NCI-H1436 (cell line): Measurements from ENCODE around the gene UPF1.
"Not testable (repeated sequence)": the region's sequence is repeated elsewhere in the genome, so short reads cannot be mapped to it uniquely, and the experiment has no call there.

Source experiments
- DNase-seq: peaks from one replicate; lab custom pipeline; 2025; lab: John Stamatoyannopoulos, UW

The UPF1 gene

DNA sequence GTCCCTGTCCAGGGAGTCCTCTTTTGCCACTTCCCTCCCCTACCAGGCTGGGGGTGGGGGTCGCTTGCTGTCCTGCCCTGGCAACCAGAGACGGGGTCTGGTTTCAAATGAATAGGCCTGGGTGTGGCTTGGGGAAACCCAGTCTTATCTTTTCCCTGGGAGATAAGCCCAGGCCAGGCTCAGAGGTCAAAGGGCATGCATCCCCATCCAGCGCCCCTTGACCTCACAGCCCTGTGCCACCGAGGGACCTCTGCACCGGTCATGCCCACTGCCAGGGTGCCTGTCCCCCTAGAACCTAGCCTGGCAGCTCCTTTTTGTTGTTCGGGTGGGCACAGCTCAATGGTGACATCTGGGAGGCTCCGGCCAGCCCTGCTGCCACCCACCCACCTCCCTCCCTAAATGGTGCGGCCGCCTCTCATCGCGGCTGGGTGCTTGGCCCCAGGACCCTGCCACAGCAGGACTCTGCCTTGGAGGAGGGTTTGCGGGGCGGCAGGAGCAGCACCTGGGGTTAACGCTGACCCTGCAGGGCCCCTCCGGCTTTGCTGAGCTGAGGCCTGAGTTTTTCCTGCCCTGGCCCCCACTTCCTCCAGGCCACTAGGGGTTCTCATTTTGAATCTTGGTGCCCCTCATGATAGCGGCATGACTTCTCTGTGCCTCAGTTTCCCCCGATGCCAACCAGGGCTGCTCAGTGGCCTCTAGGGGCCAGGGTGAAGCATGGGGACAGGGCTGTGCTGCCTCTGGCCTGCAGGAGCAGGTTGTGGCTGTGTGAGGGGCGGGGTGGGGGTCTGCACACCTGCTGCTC, 67.0 kb downstream of the UPF1 start:
- no peak for DNase-seq

DNA sequence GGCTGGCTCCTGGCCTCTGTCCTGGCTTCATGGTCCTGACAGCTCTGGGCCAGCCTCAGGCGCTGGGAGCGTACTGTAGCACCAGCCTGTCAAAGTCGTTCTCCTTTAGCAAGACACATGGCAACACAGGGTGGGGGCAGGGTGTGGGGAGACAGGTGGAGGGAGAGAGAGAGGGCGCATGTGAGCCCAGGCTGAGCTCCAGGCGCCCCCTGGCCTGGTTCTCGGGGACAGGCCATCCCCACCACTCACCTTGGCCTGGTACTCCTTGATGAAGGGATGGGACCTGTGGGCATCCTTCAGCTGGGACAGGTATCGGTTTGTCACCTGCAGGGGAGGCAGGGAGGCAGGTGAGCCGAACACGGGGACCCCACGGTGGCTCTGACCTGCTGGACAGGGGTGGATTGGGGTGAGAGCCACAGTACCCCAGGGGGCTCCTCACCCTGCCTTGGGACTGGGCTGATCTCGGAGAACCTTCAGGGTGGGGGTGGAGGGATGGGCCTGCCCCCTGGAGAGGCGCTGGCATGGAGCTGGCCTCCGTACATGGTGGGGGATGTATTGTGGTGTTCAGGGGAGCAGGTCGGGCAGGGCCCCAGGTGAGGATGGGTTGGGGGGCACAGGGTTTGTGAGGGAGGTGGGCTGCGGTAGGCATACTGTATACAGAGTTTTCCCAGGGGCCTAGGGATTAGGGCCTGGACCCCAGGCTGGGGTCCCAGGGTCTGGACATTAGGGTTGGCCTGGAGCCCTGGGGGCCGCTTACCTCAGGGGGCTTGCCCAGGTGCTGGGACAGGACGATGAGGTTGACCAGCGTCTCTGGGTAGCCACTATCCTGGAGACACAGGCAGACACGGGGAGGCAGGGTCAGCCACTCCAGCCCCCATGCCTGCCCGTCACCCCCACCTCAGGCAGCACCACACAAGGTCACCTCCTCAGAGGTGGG, 68.1 kb downstream of the UPF1 start:
- no peak for DNase-seq

DNA sequence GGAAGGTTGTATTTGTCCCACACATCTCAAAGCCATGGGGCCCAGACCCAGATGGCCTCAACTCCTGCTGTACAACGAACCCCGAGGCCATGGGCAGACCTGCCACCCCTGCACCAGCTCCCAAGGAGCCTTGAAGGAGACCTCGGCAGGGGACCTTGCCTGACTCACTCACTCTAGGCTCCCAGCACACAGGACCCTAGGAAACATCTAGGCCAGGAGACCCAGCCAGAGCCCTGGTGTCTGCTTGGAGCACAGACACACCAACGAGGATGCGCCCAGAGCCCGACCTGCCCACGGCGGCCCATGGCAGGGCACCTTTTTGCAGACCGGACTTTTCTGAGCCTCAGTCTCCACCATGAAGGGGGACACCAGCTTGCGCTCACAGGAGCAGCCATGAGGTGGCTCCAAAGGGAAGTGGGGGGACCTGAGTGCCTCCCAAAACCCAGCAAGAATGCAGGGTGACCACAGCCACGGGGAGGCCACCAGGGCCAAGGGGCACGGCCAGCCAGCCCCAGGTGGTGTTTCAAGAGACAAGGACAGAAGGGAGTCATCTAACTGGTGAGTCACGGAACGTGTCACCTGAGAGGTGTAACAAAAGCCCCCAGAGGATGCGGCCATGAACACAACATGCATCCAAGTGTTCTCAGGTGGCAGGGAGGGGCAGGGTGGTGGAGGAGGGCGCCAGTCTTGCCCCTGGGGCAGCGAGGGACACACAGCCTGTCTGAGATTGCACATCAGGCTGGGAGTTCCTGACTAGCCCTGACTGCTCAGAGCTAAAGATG, 69.1 kb downstream of the UPF1 start:
- no peak for DNase-seq

DNA sequence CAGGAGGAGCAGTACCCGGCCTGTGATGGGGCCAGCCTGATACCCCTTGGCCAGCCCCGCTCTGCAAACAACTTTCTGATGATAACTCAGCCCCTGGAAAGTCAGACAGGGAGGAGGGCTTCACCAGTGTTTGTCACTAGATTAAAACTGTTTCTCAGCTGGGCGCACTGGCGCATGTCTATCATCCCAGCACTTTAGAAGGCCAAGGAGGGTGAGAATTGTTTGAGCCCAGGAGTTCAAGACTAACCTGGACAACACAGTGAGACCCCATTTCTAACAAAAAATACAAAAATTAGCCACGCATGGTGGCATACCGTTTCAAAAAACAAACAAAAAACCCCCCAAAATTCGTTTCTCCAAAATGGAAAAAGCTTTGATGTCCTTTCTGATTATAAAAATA, 69.7 kb downstream of the UPF1 start:
- no peak for DNase-seq

DNA sequence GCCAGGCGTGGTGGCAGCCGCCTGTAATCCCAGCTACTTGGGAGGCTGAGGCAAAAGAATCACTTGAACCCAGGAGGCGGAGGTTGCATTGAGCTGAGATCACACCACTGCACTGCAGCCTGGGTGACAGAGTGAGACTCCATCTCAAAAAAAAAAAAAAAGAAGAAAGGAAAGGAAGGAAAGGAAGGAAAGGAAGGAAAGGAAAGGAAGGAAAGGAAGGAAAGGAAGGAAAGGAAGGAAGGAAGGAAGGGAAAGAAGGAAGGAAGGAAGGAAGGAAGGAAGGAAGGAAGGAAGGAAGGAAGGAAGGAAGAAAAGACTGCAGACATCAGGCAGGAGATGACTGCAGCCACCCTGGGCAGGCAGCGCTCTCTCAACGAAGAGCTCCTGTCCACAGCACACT, 70.8 kb downstream of the UPF1 start:
- not testable (repeated sequence) for DNase-seq

DNA sequence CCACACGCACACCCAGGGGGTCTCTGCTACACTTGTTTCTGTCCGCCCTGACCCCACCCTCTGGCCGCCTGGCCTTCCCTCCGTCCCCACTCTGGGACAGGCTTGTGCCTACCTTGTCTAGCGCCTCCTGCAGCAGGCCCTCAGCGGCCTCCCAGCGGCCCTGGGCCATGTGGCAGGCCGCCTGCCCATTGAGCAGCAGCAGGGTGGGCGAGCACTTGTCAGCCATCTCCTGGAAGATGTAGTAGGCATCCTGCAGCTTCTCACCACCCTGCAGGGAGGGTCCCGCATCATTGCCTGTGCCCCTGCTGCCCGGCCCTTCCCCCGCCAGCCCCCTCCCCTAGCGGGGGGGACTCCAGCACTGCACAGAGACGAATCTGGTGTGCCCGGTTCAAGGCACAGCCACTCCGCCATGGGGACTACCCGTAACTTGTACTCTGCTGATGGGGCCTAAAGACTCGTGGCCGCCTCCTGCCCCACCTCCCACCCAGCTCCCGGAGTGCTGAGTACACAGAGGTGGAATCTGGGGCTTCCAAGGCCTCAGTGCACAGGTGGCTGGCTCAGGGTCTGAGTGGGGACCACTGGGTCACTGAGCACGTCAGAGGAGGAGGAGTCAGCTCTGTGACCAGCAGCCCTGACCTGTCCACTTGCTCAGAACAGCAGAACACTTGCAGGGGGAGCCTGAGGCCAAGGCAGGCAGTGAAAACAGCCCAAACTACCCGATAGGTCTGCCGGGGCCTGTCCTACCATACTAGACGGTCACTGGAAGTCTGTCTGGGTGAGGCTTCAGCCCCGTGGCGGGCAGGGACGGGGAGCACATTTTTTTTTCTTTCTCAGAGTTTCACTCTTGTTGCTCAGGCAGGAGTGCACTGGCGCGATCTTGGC, 71.6 kb downstream of the UPF1 start:
- no peak for DNase-seq

DNA sequence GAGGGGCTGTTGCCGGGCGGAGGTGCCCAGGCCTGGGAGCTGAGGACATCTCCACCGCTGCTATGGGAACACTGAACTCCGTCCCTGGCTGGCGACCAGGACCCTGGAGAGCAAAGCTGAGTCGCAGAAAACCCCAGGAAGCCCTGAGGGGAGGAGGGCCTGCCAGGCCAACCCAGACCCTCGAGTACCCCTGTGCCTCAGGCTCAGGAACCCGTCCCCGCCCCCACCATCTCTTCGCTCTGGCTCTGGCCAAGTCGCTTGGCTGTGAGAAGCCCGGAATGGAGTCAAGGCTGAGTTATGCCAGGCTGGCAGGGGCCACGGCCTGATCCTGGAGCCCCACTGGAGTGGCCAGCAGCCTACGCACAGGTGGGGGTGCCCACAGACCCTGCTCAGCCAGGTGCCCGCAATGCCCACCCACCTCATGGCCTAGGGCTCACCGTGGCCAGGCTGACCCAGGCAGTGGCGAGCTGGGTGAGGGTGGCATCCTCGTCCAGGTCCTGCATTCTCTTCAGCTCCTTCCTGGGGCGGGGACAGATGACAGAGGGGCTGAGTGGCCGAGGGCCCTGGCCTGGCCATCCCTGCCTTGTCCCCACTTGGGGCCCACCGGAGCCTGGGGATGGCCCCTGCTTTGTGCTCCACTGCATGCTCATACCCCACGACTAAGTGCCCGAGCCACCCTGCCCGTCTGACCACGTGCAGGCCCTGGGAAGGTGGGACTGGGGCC, 72.7 kb downstream of the UPF1 start:
- DNase-seq: no peak

DNA sequence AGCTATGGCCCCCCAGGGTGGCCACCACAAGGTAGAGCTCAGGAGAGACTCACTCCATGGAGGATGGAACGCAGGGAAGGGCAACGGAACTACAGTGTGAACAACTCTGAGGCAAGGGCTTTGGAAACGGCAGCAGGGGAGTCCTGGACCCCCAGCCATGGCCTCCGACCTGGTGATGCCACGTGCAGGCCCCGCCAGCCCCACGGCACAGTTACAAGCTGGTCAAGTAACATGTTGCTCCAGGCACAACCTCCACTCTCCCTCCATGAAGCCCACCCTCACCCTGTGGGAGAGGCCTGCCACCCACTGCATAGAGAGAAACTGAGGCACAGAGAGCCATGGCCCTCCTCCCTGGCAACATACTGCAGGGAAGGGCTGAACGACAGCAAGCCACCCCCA, 73.3 kb downstream of the UPF1 start:
- no peak for DNase-seq

DNA sequence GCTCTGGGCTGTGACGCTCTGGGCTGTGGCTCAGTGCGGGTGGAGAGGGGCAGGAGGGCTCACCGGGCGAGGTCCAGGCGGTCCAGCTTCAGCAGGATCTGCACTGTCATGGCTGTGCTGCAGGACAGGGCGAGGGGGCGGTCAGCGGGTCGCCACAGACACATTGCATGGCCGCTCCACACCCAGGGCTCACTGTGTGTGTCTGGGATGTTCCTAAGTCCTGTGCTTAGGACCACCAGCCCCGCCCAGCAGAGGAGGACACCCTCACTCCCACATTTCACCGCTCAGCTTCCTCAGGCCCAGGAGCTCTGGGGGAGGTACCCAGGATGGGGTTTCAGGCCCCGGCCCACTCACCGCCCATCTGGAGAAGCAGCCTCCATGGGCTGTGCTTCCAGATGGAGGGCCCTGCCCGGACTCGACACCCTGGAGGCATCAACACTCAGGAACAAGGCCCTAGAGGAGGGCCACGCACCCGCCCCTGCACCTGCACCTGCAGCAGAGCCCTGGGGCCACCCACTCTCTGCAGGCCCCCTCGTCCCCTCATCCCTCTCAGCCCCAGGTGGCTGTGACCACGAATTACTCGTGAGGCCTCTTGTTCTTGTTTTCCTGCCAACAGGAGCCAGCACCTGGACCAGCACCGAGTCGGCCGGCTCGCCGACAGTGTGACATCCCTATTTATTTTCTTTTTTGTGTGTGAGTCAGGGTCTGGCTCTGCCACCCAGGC, 73.9 kb downstream of the UPF1 start:
- no peak for DNase-seq

DNA sequence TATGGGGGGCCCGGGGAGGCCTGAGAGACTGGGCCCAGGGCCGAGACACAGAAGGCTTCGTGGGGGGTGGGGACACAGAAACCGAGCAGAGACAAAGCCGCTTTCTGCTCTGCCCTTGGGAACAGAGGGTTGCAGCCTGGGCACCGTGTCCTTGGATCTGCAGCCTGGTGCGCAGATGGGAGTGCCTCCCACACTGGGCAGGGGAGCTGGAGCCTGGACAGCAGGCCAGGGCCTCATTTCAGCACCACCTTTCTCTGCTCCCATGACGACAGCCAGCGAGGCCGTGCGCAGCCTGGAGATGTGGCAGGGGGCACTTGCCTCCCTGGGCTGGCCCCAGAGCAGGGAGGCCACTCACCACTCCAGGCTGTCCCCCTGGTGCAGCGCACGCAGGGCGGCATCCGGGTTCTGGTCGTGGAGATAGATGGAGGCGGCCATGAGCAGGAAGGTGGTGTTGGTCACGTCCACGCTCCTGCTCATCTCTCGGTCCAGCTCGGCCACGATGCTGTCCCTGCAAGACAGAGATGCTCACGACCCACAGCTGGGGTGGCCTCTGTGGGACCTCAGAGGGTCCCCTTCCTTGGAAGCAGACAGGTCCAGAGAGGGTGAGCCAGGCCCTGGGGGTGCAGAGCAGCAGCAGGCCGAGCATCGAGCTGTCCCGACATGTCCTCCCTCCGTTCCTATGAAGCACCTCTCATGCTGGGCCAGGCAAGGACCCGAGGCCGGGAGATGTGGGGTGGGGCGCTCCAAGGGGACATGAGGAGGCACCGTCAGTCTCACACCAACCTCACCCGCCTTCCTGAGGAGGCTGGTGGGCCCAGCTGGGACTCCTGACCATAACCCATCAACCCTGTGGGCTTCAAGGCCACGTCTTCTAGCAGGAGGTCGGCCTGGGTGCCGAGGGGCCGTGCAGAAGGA, 75.1 kb downstream of the UPF1 start:
- no peak for DNase-seq

DNA sequence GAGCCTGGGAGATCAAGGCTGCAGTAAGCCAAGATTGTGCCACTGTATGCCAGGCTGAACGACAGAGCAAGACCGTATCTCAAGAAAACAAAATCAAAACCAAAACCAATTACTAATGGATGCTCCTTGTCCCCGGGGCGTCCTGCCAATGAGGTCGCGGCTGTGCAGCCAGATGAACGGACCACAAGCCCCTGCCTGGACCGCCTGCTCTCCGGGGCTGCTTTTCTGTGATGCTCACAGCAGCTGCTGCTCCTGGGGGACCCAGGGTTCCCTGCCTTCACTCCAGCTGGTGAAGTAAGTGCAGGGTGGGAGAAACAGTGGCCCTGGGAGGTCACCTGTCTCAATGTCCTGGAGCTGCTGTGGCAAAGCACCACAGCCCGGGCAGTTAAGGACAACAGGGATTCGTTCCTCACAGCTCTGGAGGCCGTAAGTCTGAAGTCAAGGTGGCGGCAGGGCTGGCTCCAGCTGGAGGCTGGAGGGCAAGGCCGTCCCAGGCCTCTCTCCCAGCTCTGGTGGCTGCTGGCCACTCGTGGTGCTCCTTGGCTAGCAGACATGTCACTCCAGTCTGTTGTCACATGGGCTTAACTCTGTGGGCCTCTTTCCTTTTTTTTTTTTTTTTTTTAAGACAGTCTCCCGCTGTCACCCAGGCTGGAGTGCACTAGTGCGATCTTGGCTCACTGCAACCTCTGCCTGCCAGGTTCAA, 77.3 kb downstream of the UPF1 start:
- DNase-seq: no peak

DNA sequence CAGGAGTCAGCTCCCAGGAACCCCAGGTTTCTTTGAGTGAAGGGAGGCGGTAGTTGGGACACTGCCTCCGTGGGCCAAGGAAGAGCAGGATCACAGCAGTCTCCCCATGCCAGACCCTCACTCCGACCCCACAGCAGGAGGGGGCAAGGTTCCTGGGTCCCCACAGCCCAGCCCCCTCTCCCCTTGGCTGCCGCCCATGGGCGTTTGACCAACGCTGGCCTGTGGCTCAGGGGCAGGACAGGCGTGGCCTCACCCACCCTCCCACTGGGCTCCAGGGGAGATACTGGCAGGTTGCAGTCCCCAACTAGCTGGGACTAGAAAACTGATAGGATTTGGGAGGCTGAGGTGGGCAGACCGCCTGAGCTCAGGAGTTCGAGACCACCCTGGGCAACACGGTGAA, 78.3 kb downstream of the UPF1 start:
- DNase-seq: no peak

DNA sequence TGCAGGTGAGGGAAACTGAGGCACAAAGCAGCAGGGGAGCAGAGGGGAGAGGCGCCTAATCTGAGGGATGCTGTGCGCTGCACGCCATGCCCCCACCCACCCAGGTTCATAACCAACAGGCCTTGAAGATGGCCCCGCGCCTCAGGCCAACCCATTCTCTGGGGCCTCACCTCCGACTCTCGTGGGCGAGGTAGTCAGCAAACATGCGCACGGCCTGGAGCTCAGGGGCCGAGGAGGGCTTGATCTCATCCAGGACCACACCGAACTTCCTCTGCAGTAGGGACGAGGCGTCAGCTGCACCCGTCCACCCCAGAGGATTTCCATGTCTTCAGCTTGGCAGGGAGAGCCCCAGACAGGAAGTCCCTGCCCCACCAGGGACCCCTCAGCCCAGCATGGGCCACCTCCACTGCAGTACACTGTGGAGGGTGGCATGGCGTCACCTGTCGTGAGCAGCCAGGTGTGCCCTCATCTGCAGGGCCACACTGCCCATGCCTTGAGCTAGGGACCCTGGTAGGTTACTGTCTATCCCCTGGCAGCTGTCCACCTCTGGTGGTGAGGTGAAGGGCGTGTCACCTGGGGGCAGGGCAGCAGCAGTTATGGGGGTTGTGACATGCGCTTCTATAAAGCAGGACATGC, 79.2 kb downstream of the UPF1 start:
- no peak for DNase-seq

DNA sequence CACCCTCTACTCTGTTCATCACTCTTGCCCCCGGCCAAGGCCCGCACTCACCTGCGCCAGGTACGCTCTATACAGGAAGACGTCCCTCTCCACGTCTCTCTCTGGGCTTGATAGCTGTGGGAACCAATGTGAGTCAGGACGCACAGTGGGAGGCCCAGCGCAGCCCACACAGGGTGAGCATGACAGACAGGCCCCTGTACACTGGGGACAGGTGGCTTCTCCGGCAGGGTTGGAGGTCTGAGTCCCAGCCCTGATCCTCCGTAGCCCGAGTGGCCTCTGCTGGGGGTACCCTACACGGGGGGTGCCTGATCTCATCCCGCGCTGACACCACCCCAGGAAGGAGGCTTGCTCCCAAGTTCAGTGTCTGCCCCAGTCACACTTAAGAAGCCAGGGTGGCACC, 81.2 kb downstream of the UPF1 start:
- DNase-seq: no peak

DNA sequence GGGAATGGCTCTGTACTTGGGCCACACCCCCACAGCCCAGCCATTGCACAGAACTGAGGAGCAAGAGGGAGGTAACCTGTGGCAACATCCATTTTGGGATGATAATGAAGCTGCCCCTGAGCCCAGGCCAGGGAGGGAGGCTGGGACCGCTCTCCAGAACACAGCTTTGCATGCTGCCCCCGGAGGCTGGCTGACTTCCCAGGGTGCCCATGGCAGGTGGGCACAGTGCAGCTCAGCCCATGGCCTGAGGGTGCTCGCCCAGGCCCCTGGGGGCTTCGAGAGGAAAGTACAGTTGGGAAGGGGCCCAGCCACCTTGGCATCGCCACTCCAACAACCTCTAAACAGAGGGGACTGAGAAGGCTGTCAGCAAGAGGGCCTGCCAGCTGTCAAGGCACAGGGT, 81.7 kb downstream of the UPF1 start:
- no peak for DNase-seq

DNA sequence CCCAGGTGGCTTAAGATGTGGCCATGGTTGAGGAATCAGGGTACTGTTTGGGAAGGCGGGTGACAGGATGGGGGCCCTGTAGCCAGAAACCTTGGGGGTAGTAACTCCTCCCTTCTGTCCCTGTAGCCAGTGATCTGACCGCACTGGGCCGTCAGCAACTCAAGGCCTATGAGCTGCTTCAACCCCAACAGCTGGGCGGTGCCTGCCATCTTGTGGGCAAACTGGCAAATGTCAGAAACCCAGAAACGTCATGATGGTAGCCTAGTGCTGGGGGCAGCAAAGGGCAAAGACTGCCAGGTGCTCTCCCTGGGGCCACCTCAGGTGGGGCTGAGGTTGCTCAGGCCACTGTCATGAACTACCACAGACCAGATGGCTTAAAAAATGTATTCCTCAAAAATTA, 83.9 kb downstream of the UPF1 start:
- no peak for DNase-seq

DNA sequence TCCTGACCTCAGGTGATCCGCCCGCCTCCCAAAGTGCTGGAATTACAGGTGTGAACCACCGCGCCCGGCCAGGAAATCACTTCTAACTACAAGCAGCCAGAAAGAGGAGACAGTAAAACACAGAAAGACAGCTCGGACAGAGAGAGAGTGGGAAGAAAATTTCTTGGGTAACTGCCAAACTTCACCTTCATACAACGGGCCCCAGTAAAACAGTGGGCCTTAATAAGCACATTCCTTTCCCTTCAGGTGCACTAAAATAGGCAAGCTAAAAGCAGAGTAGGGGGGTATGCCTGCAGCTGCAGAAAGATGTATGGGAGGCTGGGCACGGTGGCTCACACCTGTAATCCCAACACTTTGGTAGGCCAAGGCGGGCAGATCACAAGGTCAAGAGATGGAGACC, 85.8 kb downstream of the UPF1 start:
- not testable (repeated sequence) for DNase-seq
